Lower leg skin (tissue), 4 donors: ENCODE data around the gene LMOD1. TPM values are rescaled to one million over a fixed set of nuclear protein-coding genes. Genes with fewer than 3 reads are reported as not detected.
A peak's percentile ranks its signal among the peaks of the same experiment; 100 is the strongest.

Experiments
- DNase-seq, 2 donors: peaks; one replicate each; pipeline ENCODE4 v3.0.0-alpha.2; 2019; ENCODE audit warnings: low spot score in 2 of 2
- H3K4me3 ChIP-seq: fragments of 200-600 bp; sonication (generic); 2 replicates; pipeline ENCODE4 v1.5.1; 2017; ENCODE audit warnings: mild to moderate bottlenecking, low read depth; ENCODE audit not compliant: poor library complexity, severe bottlenecking
- CTCF ChIP-seq, 3 donors: fragments of 450-650 bp; IDR thresholded peaks; one replicate each; pipeline ENCODE4 v1.5.1; 2016; ENCODE audit warnings: antibody characterized with exemption in 3 of 3, mild to moderate bottlenecking in 3 of 3, moderate library complexity in 2 of 3
- POLR2A ChIP-seq, 2 donors: fragments of 450-650 bp; IDR thresholded peaks; one replicate each; pipeline ENCODE4 v1.6.1; 2016 to 2017; ENCODE audit warnings: antibody characterized with exemption in 2 of 2, mild to moderate bottlenecking in 1 of 2, moderate library complexity in 1 of 2
- WGBS, 2 donors: methylation state at CpG; one replicate each; pipeline ENCODE4 v1.1.5; 2018; 5-methylcytosine and 5-hydroxymethylcytosine counted together
- intact Hi-C: fragments of 100-400 bp; cut with DNase I; formaldehyde crosslinking; loops from one replicate; pipeline ENCODE4 v1.15.0; 2023; ENCODE audit warnings: low total_unique reads
- total RNA-seq, 4 donors: library from RNA; depleted of rRNA; stranded (reverse); fragments of >200 nt; gene quantifications; one replicate each; pipeline ENCODE4 v1.1.0, GENCODE V29; 2016

LMOD1 gene
- total RNA-seq, 4 donors from 2014 or later = 11.2 to 56.7 (median 23.4) TPM

DNA sequence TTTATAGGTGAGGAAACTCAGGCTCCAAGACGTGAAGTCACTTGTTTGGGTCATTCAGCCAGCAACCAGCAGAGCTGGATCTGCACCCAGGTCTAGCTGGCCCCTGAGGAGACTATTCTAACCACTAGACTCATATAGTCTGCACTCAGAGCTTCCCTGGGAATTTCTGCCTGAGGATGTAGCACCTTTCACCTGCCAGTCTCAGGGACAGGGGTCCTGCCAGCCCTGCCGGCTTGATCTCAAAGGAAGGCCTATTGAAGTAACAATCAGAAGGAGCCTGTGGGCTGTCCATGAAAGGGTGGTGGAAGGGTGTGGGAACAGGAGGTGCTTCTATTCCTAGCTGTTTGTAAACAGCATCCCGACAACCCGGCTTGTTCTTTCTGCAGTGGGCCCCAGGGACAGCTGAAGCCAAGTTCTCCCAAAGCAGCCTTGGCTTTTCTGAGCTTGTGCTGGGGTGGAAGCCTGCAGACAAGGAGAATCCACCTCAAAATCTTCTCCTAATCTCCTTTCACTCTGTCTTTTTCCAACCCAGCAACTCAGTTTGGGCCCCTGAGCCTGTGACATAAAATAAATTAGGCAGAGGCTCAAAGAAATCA lies 7.8 kb downstream of the LMOD1 start:
- intact Hi-C loops = no loop called here
- TF ChIP-seq POLR2A (IDR thresholded peaks at IDR 0.05) = no peak
- TF ChIP-seq CTCF (IDR thresholded peaks at IDR 0.05) = no peak
- no peak overlapping the region for H3K4me3 ChIP-seq
- 51 to 54% methylated on average over 4 of the region's 4 CpGs for WGBS, 2 donors
- DNase-seq = peak in 1 of 2 donors; percentile 82

DNA sequence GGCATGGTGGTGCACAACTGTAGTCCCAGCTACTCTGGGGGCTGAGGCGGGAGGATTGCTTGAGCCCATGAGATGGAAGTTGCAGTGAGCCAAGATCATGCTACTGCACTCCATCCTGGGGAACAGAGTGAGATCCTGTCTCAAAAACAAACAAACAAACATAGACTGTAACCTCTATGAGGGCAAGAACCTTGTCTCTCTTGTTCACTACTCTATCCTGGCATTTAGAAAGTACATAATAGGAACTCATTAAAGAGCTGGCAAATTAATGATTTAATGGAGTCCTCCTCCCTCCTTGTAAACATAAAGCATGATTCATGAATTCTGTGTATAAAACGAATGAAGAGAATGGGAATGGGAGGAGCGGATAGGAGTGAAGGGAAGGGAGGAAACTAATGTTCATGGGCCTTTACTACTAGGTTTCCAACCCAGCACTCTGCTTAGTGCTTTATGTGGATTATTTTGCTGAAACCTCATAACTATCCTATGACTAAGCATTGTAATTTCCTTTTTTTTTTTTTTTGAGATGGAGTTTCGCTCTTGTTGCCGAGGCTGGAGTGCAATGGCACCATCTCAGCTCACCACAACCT lies 8.6 kb downstream of the LMOD1 start:
- TF ChIP-seq POLR2A (IDR thresholded peaks at IDR 0.05) = no peak
- TF ChIP-seq CTCF (IDR thresholded peaks at IDR 0.05) = no peak
- WGBS, 2 donors = 55 to 57% methylated on average over 5 of the region's 5 CpGs
- no peak overlapping the region for H3K4me3 ChIP-seq
- no peak for DNase-seq
- intact Hi-C loops = no loop called here

DNA sequence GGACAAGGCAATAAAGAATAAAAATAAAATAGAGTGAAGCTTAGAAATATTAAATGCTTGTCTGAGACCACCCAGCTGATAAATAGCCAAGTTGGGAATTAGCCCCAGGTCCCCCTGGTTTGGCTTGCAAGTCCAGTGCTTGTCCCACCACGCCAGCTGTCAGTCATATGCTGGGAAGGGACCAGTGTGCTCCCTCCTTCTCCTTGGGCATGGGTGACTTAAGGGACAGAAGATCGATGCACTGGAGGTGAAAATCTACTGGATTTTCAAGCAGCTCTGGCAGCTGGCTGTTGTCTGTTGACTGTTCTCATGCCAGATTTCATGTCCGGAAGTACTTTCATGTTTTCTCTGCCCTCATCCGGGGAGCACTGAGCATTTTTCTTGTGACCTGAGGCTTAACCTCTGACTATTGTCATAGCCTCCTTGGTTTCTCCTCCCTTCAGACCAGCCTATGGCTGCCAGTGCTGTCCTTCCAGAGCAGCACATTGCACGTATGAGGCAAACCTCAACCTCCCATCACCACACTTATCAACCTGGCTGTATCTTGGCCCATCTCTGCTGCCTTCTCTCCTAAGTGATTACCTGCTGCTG lies 12.4 kb downstream of the LMOD1 start:
- 49 to 50% methylated on average over 5 of the region's 5 CpGs for WGBS, 2 donors
- peak in 1 of 2 donors; percentile 66 for DNase-seq
- intact Hi-C loops = no loop called here
- H3K4me3 ChIP-seq = no peak overlapping the region
- TF ChIP-seq POLR2A (IDR thresholded peaks at IDR 0.05) (no peak), CTCF (IDR thresholded peaks at IDR 0.05) (no peak)

DNA sequence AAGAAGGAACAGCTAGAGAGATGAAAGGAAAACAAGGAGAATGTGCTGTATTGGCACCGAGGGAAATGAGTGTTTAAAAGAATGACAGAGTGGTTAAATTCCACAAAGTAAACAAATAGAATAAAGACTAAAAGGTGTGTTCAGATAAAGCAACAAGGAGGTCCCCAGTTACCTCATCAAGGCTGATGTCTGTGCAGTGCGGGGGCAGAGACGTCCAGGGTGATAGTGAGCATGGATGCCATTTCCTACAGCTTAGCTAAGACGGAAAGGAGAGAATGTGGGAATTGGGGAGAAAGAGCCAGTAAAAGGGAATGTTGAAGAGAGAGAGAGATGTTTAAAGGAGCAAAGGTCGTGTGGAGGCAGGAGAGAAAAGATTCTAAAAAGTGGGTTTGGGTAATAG lies 15.5 kb downstream of the LMOD1 start:
- no peak for DNase-seq
- H3K4me3 ChIP-seq = no peak overlapping the region
- intact Hi-C loops = no loop called here
- 78 to 84% methylated on average over 5 of the region's 5 CpGs for WGBS, 2 donors
- TF ChIP-seq POLR2A (IDR thresholded peaks at IDR 0.05) = no peak
- no peak for TF ChIP-seq CTCF (IDR thresholded peaks at IDR 0.05)

DNA sequence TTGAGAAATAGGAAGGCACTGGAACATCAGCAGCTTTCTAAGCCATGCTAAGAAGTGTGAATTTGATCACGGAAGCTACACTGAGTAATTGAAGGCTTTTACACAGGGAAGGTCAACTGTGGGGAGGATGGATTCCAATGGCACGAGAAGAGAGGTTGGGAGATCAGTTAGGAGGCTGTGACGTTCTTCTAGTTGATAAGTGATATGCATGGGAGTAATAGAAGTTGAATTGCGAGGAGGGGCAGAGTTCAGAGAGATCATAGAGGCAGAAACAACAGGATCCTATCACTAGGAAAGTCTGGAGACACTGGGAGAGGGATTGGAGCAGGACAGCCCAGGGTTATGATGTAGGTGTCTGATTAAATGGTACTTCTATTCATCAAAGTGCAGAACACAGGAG lies 16.2 kb downstream of the LMOD1 start:
- no peak for TF ChIP-seq CTCF (IDR thresholded peaks at IDR 0.05)
- no peak for TF ChIP-seq POLR2A (IDR thresholded peaks at IDR 0.05)
- intact Hi-C loops = no loop called here
- no peak for DNase-seq
- no peak overlapping the region for H3K4me3 ChIP-seq
- 82 to 86% methylated on average over 4 of the region's 4 CpGs for WGBS, 2 donors
